ENCODE data around the gene CLDN4.

DNA sequence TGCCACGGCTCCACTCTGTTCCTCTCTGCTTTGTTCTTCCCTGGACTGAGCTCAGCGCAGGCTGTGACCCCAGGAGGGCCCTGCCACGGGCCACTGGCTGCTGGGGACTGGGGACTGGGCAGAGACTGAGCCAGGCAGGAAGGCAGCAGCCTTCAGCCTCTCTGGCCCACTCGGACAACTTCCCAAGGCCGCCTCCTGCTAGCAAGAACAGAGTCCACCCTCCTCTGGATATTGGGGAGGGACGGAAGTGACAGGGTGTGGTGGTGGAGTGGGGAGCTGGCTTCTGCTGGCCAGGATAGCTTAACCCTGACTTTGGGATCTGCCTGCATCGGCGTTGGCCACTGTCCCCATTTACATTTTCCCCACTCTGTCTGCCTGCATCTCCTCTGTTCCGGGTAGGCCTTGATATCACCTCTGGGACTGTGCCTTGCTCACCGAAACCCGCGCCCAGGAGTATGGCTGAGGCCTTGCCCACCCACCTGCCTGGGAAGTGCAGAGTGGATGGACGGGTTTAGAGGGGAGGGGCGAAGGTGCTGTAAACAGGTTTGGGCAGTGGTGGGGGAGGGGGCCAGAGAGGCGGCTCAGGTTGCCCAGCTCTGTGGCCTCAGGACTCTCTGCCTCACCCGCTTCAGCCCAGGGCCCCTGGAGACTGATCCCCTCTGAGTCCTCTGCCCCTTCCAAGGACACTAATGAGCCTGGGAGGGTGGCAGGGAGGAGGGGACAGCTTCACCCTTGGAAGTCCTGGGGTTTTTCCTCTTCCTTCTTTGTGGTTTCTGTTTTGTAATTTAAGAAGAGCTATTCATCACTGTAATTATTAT is 1.2 kb downstream of the CLDN4 start:
- TF ChIP-seq CTCF (conservative IDR thresholded peaks at IDR 0.05; ENCODE audit: low read length) (no peak), EZH2phosphoT487 (IDR thresholded peaks at IDR 0.05; ENCODE audit: borderline replicate concordance) (no peak)
